ENCODE data around the gene STON2.

DNA sequence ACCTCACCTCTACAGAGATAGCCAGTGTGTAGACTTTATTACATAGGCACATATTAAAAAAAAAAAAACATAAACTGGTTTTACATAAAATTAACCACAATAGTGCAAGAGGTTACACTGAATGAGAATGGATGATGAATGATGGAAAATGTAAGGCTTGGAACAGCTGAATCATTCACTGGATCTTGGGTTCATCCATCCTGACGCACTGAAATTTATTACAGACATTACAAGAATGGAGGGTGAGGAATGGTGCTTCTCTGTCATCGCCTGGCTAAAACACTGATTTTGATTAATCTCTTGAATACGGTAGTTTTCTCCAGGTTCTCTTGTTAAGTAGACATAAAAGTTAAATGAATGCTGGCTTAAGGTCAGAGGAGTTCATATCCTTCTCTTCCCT, 139.4 kb downstream of the STON2 start:
- TF ChIP-seq POLR2A (IDR thresholded peaks at IDR 0.05; ENCODE audit: low read length) = no peak
- TF ChIP-seq GATA1 (IDR thresholded peaks at IDR 0.05; ENCODE audit: low read depth, low read length) = no peak
